HG02884 (cell line): ENCODE data around the gene CADPS.

Experiments
- ATAC-seq: cut with Tn5 transposase; IDR thresholded peaks from one replicate; pipeline ENCODE4 v1.9.1; 2021; ENCODE audit warnings: mild to moderate bottlenecking, moderate library complexity; ENCODE audit not compliant: unreplicated experiment

Gene CADPS

GRCh38 chr3:62365391-62366125, 509.7 kb downstream of the CADPS start:
- no peak for ATAC-seq

GRCh38 chr3:62364191-62364590, 511.0 kb downstream of the CADPS start:
- no peak for ATAC-seq

GRCh38 chr3:62363275-62363674, 511.9 kb downstream of the CADPS start:
- no peak for ATAC-seq

GRCh38 chr3:62361824-62362223, 513.4 kb downstream of the CADPS start:
- ATAC-seq, result no peak

DNA sequence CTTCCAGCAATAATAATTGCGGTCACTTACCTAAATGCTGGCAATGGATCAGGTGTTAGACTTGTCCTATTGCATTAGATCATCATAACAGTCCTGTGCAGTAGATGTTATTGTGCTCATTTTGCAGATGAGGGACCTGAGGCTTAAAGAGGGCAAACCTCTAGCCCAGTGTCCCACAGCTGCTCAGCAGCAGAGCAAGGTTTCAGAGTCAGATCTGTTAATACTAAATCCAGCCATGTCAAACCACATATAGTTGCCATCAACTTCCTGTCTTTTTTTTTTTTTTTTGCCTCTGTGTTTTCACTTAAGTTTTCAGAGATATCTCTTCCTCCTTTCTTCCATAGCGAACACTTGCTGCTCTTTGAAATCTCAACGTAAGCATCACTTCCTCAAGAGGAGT, 514.0 kb downstream of the CADPS start:
- ATAC-seq, result no peak

- no peak for ATAC-seq
Observed at GRCh38 chr3:62359531-62359930, 515.7 kb downstream of the CADPS start.

DNA sequence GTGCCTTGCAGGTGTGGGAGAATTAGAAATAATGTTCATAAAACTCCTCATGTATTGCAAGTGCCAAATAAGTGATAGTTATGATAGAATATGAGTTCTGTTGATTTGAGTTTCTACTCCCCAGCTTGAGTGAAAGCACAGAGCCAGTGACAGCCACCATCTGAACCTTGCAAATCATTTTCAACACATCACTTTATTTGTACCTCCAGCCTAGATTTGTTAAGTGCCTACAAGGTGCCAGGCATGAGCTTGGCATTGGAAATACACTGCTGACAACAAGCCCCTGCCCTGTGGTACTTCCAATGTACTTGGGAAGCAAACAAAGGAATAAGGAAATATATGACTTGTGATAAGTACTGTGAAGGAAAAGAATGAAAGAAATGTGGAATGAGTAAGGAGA, 518.9 kb downstream of the CADPS start:
- ATAC-seq, result no peak

DNA sequence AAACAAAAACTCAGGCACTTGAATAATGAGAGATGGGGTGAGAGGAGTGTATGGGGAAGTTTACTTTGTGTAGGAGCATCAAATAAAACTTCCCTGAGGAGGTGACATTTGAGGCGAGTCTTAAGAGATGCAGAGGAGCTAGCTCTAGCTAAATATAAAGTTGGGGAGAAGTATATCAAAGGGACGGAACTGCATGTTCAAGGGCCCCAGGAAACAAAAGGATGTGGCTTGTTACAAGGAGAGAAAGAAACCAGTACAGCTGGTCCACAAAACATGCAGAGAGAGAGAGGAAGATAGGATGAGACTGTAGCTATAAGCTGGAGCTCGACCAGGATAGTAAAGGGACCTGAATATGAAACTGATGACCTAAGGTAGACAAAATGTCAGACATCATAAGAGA, 519.5 kb downstream of the CADPS start:
- ATAC-seq, result no peak
